Dermis microvascular lymphatic vessel endothelial cell (primary cell): ENCODE results near the gene MAP1S. TPM values are rescaled to one million over a fixed set of nuclear protein-coding genes. Genes with fewer than 3 reads are reported as not detected.

Source experiments
- DNase-seq, 2 donors: peaks; one replicate each; pipeline versions ENCODE4 v3.0.0 to v3.0.0-alpha.2; 2010; ENCODE audit warnings: low read depth in 2 of 2
- total RNA-seq: library from RNA; depleted of rRNA; stranded (reverse); fragments of >200 nt; gene quantifications from 2 replicates; pipeline ENCODE4 v1.2.1, GENCODE V29; 2014

The MAP1S gene, protein sequence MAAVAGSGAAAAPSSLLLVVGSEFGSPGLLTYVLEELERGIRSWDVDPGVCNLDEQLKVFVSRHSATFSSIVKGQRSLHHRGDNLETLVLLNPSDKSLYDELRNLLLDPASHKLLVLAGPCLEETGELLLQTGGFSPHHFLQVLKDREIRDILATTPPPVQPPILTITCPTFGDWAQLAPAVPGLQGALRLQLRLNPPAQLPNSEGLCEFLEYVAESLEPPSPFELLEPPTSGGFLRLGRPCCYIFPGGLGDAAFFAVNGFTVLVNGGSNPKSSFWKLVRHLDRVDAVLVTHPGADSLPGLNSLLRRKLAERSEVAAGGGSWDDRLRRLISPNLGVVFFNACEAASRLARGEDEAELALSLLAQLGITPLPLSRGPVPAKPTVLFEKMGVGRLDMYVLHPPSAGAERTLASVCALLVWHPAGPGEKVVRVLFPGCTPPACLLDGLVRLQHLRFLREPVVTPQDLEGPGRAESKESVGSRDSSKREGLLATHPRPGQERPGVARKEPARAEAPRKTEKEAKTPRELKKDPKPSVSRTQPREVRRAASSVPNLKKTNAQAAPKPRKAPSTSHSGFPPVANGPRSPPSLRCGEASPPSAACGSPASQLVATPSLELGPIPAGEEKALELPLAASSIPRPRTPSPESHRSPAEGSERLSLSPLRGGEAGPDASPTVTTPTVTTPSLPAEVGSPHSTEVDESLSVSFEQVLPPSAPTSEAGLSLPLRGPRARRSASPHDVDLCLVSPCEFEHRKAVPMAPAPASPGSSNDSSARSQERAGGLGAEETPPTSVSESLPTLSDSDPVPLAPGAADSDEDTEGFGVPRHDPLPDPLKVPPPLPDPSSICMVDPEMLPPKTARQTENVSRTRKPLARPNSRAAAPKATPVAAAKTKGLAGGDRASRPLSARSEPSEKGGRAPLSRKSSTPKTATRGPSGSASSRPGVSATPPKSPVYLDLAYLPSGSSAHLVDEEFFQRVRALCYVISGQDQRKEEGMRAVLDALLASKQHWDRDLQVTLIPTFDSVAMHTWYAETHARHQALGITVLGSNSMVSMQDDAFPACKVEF
- 27.5 and 52.5 TPM in 2 replicates for total RNA-seq

DNA sequence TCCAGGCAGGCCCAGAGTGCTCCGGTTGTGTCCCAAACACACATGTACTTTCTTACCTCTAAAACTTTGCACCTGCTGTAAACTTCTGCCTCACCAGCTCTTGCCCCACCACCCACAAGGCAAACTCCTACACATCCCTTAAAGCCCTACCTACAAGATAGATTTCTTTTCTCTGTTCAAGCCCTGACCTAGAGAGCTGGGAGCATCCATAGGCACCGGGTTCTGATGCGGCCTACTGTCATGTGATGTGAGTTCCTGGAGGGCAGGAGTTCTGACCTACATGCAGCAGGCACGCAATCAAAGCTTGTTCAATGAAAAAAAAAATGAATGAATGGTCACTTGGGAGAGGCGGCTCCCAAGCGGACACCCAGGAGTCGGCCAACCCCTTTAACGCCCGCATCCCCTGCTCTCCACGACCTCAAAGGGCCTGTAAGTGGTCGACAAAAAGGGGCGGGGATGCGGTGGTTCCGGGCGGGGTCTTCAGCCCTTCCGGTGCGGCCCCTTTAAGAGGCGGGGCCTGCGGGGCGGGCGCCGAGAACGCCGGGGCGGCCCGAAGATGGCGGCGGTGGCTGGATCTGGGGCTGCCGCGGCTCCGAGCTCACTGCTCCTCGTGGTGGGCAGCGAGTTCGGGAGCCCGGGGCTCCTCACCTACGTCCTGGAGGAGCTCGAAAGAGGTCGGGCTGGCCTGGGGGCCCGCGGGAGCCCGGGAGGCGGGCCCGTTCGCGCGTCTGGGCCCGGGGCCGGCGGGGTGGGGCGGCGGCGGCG, at the start of gene MAP1S:
Gene MAP1S (plus strand): TSS at position 534 of the 765 bp plus-strand sequence. CDS start 23 bp downstream, at position 557.
- peak; percentile 4 to 48 for DNase-seq

DNA sequence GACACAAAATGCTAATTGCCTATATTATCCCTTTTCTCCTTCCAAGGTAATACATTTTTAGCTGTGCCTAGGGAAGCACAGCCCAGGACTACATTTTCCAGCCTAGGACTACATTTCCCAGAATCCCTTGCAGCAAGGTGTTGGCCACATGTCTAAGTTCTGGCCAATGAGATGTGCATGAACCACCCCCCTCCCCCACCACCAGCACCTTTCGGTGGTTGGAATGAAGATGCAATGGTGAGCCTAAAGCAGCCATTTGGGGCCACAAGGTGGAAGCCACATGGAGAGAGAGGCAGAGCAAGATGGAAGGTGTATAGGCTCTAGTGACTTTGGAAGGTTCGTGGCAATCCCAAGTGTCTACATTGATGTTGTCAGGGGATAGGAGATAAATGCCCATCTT, 47.4 kb upstream of the MAP1S start:
- DNase-seq, result peak; percentile 16 to 54

DNA sequence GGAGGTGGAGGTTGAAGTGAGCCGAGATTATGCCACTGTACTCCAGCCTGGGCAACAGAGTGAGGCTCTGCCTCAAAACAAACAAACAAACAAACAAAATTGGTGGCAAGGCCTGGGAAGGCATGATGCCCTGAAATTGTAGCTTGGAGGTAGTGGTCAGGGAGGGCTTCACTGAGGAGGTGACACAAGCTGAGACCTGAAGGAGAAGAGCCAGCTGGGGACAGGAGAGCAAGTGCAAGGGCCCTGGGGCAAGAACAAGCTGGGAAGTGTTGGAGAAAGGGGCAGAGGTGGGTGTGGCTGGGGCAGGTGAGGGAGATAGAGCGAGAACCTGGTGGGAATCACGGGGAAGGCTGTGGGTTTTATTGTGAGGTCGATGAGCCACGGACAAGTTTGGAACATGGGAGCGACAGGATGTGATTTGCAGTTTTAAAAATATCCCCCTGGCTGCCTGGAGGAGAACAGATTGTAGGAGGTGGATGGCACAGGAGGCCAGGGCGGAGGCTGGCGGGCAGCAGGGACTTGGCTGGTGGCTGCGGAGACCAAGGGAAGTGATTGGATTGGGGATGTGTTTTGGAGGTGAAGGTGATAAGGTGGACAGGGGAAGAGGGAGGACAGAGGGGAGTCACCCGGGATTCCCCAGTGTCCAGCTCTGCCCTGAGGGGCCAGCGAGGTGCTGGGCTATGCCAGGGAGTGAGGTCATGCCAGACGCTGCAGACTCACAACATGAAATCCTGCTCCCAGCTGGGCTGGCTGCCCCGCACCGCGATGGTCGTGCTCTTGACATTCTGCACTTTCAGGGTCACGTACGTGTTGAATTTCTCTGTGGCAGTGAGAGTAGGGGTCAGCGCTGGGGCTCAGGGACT, 45.1 kb upstream of the MAP1S start:
- DNase-seq, result no peak

DNA sequence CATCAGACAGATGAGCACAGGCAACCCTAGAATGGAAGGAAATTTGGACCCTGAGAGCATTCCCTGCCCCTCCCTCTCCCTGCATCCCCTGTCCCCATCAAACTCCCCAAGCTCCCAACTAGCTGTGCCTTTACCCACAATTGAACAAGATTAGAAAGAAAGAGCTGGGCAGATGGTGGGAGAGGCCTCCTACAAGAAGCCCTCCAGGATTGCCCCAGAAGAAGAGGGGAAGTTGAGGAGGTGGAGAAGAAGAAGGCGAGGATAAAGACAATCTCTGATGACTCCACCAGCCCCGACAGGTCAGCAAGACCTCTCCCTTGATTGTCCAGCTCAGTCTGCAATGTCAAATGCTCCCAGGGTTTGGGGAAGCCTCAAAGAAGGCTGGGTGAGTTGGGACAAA, 43.0 kb upstream of the MAP1S start:
- no peak for DNase-seq

DNA sequence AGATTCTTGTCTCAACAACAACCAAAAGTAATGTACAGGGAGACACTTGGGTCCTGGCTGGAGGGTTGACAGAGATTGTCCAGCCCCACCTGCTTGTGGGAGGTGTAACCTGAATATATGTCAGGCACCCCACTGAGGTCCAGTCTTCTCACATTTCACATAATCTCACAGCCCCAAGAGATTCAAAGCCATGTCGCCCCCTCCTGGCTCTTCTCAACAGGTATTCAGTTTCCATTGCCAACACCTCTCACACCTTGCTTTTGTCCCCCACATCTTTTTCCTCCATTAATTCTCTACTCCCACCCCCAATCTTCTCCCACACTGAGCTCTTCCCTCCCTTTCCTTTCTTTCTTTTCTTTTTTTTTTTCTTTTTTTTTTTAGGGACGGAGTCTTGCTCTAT, 42.3 kb upstream of the MAP1S start:
- peak in 1 of 2 donors; percentile 15 for DNase-seq

DNA sequence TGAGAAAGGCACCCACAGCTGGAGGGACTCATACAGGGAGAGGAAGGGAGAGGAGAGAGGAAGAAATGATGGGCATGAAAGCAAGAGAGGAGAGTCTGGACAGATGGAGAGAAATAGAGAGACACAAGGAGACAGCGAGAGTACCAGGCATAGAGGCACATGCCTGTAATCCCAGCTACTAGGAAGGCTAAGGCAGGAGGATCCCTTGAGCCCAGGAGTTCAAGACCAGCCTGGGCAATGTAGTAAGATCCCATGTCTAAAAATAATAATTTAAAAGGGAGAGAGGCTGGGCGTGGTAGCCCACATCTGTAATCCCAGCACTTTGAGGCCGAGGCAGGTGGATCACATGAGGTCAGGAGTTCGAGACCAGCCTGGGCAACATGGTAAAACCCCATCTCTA, 40.4 kb upstream of the MAP1S start:
- DNase-seq, result no peak

DNA sequence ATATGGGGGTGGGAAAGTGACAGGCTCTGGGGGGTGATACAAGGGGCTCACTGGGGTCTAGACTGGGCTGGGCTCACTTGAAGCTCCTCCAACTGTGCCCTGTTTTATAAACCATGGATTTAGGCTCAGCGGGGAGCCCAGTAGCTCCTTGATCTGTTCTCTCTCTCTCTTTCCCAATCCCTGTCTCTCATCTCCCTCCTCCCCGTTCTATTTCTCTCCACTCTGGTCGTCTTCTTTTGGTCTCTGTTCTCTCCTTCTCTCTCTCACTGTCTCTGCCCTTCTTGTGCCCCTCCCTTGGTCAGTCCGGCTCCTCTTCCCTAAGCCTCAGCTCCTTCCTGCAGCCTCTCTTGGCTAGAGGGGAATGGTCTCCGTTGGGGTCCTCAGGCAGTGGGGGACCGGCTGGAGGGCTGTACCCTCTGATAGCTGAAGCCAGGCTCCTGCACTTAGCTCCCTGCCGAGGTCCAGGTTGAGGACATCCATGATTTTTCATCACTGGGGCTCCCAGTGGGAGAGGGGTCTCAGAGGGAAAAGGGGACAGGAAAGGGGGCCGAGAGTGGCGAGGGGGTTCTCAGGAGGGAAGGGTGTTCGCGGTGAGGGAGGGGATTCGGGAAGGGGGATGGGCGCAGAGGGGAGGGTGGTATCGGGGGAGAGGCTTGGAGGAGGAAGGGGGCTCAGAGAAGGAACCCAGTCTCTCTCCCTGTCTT, 39.6 kb upstream of the MAP1S start:
- DNase-seq, result no peak

DNA sequence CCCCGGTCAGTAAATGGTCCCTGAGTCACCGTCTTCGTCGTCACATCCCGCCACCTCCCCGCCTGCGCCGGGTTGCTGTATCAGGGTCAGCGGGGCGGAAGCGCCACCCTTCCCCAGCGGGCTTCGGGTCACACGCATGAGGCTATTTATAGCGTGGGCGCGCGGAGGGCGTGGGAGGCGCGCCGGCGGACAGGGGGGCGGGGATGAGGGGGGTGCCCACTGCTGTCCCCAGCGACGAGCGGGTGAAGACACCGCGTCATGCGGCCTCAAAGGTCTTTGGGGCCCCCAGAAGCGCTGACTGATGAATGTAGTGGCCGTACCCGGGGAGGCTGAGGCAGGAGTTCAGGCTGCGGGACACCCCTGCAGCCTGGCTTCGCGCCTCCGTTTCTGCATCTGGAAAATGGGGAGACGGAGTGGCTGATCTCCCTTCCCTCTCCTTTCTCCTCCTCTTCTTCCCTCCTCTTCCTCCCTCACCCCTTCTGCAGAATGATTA, 39.0 kb upstream of the MAP1S start:
- peak; percentile 70 to 82 for DNase-seq

DNA sequence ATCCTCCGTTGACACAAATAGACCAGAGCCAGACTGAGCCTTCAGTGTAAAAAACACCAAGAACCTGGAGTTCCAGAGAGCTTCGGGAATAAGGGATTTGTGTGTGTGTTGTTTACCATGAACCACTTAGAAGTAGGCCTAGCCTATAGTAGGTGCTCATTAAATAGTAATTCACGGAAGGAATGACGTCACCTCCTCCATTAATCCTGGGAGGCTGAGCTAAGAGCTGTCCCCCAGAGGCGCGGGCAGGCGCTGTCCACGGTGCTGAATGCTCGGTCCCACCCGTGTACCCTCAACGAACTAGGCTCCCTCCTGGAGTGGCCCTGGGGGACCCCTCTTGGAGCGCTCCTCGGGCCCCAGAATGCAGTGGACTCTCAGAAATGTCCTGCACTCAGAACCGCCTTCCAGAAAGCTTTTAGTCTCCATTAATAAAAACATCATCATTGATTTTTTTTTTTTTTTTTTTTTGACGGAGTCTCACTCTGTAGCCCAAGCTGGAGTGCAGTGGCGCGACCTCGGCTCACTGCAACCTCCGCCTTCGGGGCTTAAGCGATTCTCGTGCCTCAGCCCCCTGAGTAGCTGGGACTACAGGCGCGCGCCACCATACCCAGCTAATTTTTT, 37.7 kb upstream of the MAP1S start:
- DNase-seq, result peak in 1 of 2 donors; percentile 59

DNA sequence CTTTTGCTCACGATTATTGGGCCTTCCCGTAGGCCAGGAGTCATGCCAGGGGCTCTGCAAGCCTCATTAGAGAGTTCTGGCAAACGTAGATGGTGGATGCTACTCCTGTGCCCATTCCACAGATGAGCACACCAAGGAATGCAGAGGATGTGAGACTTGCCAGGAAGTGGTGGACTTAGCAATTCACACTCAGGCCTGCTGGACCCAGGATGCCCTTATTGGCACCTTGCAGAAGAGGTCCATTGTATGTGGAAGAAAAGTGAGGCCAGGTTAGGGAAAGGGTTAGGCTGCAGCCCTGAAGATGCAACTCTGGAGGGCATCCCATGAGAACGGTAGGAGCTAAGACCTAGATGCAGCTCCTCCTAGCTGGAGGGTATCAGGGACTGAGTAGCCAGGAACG, 37.0 kb upstream of the MAP1S start:
- no peak for DNase-seq

DNA sequence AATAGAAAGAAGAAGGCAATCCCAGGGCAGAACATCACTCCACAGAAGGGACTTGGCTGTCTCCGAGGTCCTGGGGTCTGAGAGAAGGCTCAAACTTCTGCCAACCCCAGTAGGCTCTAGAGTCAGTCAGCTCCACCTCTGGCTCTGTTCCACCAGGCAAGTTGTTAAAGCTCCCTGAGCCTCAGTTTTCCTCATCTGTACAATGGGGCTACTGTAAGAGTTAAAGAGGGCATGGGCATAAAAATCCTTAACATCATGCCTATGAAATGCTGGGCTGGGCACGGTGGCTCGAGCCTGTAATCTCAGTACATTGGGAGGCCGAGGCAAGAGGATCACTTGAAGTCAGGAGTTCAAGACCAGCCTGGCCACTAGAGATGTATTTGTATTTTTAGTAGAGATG, 36.2 kb upstream of the MAP1S start:
- no peak for DNase-seq

DNA sequence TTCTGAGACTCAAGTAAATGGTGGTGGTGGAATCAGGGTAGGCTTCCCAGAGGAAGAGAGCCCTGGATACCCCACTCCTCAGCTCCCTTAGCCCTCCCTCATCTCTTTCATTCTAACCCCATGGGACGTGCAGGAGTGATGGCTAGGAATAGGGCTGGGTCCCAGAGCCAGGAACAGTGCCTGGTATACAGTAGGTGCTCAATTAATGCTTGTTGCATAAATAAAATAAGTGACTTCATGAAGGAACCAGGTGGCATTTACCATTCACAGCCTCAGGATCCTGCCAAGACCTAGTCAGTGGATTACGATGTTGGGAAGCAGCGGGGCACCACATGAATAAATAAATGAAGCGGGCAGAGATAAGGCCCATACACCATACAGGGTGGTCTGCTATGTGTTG, 35.0 kb upstream of the MAP1S start:
- no peak for DNase-seq

DNA sequence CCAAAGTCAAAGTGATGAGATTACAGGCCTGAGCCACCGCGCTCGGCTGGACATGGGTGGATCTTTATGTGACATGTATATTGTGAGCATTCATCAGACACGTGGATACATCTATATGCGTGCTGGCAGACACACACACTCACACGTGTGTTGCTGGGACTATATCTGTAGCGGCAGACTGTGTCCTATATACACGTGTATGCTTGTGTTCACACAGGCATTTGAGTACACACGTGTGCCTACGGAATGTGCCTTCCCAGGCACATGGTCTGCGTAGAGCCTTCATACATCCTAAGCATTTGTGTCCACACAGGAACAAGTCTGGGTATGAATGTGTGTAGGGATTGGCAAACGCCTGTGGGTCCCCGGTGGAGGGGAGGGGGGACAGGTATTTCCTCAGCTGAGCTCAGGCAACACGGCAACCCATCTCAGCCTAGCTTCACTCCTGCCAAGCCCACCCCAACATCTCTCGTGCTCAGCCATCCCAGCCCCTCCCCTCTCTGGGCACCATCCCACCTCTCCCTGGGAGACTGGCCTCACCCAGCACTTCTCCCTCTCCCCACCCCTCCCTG, 33.7 kb upstream of the MAP1S start:
- no peak for DNase-seq

DNA sequence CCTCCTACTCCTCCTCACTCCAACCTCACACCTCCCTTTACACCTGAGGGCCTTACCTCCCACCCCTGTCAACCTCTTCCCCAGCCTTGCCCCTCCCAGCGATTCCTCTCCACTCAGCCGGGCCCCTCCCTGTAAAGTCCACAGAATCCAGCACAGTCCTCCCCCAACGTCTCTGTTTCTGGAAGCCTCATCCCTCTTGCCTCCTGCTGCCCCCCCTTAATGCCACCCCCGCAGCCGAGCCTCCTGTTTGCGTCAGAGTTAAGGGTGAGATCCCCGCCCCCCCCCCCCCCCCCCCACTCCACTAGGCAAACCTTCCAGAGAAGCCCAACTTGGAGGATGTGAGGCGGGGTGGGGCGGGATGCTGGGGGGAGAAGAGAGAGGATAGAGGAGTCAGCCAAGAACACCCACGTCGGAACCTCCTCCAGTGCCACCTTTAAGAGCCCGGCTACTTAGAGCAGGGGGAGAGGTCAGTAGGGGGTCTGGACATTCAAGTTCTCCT, 33.2 kb upstream of the MAP1S start:
- DNase-seq, result no peak

DNA sequence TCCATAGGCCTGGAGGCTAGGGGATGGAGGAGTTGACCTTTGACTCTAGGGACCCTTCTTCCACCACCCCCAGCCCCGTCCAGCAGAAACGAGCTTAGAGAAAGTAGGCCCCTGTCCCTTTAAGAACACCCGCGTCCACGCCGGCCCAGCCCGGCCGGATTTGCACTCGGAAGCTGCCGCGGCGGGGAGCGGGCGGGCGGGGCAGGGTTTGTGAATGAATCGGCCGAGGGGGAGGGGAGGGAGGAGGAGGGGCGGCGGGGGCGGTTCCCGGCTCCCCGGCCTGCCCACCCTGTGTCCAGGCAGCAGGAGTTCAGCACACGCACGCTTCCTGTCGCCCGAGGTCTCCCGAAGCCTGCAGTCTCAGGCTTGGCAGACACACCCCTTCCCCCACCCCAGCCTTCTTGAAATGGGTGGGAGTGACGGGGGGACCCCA, 32.7 kb upstream of the MAP1S start:
- peak in 1 of 2 donors; percentile 9 for DNase-seq

DNA sequence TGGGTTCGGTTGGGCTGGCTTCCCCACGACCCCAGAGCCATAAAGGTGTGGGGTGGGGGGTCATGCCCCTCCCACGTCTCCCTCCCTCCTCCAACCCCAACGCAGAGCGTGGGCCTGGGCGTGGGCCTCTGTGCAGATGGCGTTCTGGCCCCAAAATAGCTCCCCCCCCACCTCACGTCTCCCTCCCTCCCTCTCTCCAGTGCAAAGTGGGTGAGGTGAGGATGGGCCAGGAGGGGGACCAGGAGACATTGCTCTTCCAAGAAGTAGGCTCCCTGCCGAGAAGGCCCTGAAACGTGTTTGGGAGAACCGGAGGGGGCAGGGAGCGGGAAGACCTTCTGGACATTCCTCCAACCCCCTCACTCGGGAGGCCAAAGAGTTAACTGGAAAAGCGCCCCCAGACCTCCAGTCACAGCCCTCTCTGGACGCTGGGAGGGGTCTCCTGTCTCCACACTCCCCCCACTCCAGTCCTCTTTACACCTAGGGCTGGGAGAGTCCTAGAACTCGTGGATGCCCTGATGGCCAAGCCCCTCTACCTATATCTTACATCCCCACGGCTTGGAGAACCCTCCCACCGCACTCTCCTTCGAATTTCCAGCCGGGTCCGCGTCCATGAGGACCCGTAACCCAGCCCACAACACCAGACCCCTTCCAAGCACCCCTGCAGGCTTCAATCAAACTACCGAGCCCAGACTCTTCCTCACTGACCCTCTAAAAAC, 32.0 kb upstream of the MAP1S start:
- DNase-seq, result no peak

DNA sequence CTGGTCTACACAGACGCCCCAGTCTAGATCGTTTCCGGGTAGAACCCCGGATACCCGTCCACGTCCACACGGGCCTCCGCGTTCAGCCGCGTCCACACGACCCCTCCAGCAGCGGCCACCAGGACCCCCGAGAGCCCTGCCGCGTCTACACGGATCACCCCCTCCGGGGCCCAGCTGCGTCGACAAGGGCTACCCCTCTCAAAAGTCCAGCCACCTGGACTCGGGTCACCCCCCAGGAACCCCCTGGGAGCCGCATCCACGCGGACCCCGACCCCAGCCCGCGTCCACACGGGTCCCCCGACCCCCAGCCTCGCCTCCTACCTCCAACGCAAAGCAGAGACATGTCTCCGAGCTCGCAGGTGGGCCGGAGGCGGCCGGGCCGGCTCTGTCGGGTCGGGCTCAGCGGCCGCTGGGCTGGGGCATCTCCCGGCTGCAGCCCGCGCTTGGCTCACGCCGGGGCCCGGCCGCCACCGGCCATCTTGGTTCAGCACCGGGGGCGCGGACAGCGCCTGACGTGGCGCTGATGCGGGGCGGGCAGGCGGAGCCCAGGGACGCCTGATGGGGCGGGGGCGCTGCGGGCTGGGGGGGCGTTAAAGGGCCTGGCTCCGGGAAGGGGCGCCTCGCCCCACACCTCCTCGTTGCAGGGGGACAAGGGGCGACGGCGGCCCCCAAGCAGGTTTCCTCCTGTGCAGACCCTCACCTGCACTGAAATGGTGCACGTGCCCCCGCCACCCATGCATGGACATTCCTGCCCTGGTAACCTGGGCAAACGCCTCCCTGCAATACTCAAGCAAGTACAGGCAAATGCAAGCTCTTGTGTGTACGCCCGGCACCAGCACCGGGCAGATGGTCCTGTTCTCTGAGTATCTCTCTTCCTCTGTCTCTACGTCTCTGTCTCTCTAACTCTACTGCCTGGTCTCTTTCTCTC, 31.2 kb upstream of the MAP1S start, which contains the start of gene UNC13A:
Gene UNC13A (minus strand): TSS at position 498 of the 928 bp plus-strand sequence. CDS start 155 bp downstream, at position 343.
- peak in 1 of 2 donors; percentile 48 for DNase-seq
